Prostate gland (tissue), 2 donors: Measurements from ENCODE around the gene LILRB4. TPM values are rescaled to one million over a fixed set of nuclear protein-coding genes. Genes with fewer than 3 reads are reported as not detected.

ENCODE experiments used
- DNase-seq: peaks from one replicate; pipeline ENCODE4 v3.0.0-alpha.2; 2019; ENCODE audit warnings: low spot score
- H3K27ac ChIP-seq, 2 donors: fragments of 200-600 bp; sonication (generic); 2 replicates each; pipeline ENCODE4 v1.5.1; 2017 to 2019
- H3K27me3 ChIP-seq: fragments of 200-600 bp; sonication (generic); replicated peaks from 2 replicates; pipeline ENCODE4 v1.5.1; 2019; ENCODE audit not compliant: insufficient read depth
- H3K36me3 ChIP-seq, 2 donors: fragments of 200-600 bp; sonication (generic); 1 replicate in 1 of 2; 2 replicates in 1 of 2; pipeline versions ENCODE4 v1.5.1 to v1.8.1; 2017 to 2019
- H3K4me1 ChIP-seq: fragments of 200-600 bp; sonication (generic); replicated peaks from 2 replicates; pipeline ENCODE4 v1.5.1; 2019
- H3K4me3 ChIP-seq, 2 donors: fragments of 200-600 bp; sonication (generic); 2 replicates each; pipeline ENCODE4 v1.5.1; 2017 to 2019
- H3K9me3 ChIP-seq: fragments of 200-600 bp; sonication (generic); 2 replicates; pipeline ENCODE4 v1.5.1; 2017
- CTCF ChIP-seq, 4 experiments: fragments of 200-600 bp in 2 of 4; fragments of 450-650 bp in 2 of 4; sonication (generic) in 2 of 4; IDR thresholded peaks; 1 replicate in 3 of 4; 2 replicates in 1 of 4; pipeline ENCODE4 v1.5.1; 2016 to 2019; ENCODE audit warnings: antibody characterized with exemption in 4 of 4, mild to moderate bottlenecking in 2 of 4, moderate library complexity in 2 of 4
- POLR2A ChIP-seq: fragments of 450-650 bp; IDR thresholded peaks from one replicate; pipeline ENCODE4 v1.6.1; 2016; ENCODE audit warnings: antibody characterized with exemption, mild to moderate bottlenecking
- POLR2AphosphoS5 ChIP-seq: sonication (generic); formaldehyde crosslinking; IDR thresholded peaks from one replicate; pipeline ENCODE4 v1.6.1; 2017; ENCODE audit warnings: antibody characterized with exemption
- WGBS: methylation state at CpG from one replicate; pipeline ENCODE4 v1.1.5; 2018; 5-methylcytosine and 5-hydroxymethylcytosine counted together
- intact Hi-C: fragments of 100-400 bp; cut with DNase I; formaldehyde crosslinking; loops from one replicate; pipeline ENCODE4 v1.14.2; 2022
- total RNA-seq, 2 donors: library from RNA; depleted of rRNA; stranded (reverse); fragments of >200 nt; gene quantifications; one replicate each; pipeline ENCODE4 v1.1.0, GENCODE V29; 2016

Gene LILRB4
- 1 to 10 TPM; 1.6 to 5.7 TPM for total RNA-seq

- WGBS, result 69% methylated on average over 7 of the region's 7 CpGs
- no peaks in the 10 kb centered on the region for H3K9me3 ChIP-seq
- intact Hi-C loops, result no loop called here
- no peak for DNase-seq
- H3K4me3 ChIP-seq, result no peak within 1 kb of the TSS
- TF ChIP-seq POLR2A, result no peak
- no peak for TF ChIP-seq CTCF (IDR thresholded peaks at IDR 0.05)
- TF ChIP-seq POLR2AphosphoS5, result no peak
- H3K27me3 ChIP-seq, result no peaks in the 10 kb centered on the region
- H3K27ac ChIP-seq, result no peak within 1 kb of the TSS
- no peaks in the 10 kb centered on the region for H3K36me3 ChIP-seq
- no peaks in the 10 kb centered on the region for H3K4me1 ChIP-seq
Measured at GRCh38 chr19:54662730-54663129, at the start of gene LILRB4. LILRB4 (plus strand) TSS chr19:54662985; CDS start chr19:54663034, 49 bp downstream.

- no peak for DNase-seq
- no peaks in the 10 kb centered on the region for H3K27me3 ChIP-seq
- intact Hi-C loops, result no loop called here
- no peak overlapping the region for H3K27ac ChIP-seq
- H3K9me3 ChIP-seq, result no peaks in the 10 kb centered on the region
- no peaks in the 10 kb centered on the region for H3K4me1 ChIP-seq
- H3K36me3 ChIP-seq, result no peaks in the 10 kb centered on the region
- no peak for TF ChIP-seq CTCF (IDR thresholded peaks at IDR 0.05)
- TF ChIP-seq POLR2A, result no peak
- TF ChIP-seq POLR2AphosphoS5, result no peak
- H3K4me3 ChIP-seq, result no peak overlapping the region
- 97% methylated on average over 1 of the region's 1 CpG for WGBS
Measured at GRCh38 chr19:54614726-54615125, 48.1 kb upstream of the LILRB4 start.

- no peaks in the 10 kb centered on the region for H3K4me1 ChIP-seq
- no peak for DNase-seq
- WGBS, result 38% methylated on average over 3 of the region's 3 CpGs
- no peak for TF ChIP-seq CTCF (IDR thresholded peaks at IDR 0.05)
- TF ChIP-seq POLR2A, result no peak
- TF ChIP-seq POLR2AphosphoS5, result no peak
- no peaks in the 10 kb centered on the region for H3K27me3 ChIP-seq
- no peaks in the 10 kb centered on the region for H3K9me3 ChIP-seq
- H3K27ac ChIP-seq, result no peak overlapping the region
- no peak overlapping the region for H3K4me3 ChIP-seq
- intact Hi-C loops, result no loop called here
- no peaks in the 10 kb centered on the region for H3K36me3 ChIP-seq
Measured at GRCh38 chr19:54616057-54616456, 46.7 kb upstream of the LILRB4 start.

- no peak overlapping the region for H3K27ac ChIP-seq
- H3K27me3 ChIP-seq, result no peaks in the 10 kb centered on the region
- intact Hi-C loops, result no loop called here
- 52% methylated on average over 5 of the region's 5 CpGs for WGBS
- no peak for DNase-seq
- no peak for TF ChIP-seq CTCF (IDR thresholded peaks at IDR 0.05)
- no peak for TF ChIP-seq POLR2AphosphoS5
- TF ChIP-seq POLR2A, result no peak
- no peaks in the 10 kb centered on the region for H3K9me3 ChIP-seq
- no peaks in the 10 kb centered on the region for H3K36me3 ChIP-seq
- H3K4me1 ChIP-seq, result no peaks in the 10 kb centered on the region
- H3K4me3 ChIP-seq, result no peak overlapping the region
Measured at GRCh38 chr19:54616821-54617560, 45.8 kb upstream of the LILRB4 start.

DNA sequence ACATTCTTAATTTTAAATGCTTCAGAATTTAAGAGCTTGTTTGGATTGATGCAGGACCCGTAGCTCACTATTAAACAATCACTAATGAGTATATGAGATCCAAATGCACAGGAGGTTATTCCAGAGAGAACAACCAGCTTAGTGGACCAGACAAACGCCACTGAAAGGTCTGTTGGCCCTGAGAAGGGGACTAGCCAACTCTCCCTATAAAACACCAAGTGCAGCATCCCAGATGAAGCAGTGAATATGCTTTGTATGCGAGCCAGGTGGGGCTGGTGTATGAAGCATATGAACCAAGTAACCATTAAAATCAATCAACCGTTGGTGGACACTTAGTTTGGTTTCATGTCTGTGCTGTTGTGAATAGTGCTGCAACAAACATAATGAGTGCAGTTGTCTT lies 42.3 kb upstream of the LILRB4 start:
- WGBS, result 66% methylated on average over 4 of the region's 4 CpGs
- Histone ChIP-seq H3K27ac (no peak overlapping the region), H3K9me3 (no peaks in the 10 kb centered on the region), H3K36me3 (no peaks in the 10 kb centered on the region), H3K4me1 (no peaks in the 10 kb centered on the region), H3K4me3 (no peak overlapping the region), H3K27me3 (no peaks in the 10 kb centered on the region)
- intact Hi-C loops, result no loop called here
- TF ChIP-seq CTCF (IDR thresholded peaks at IDR 0.05) (no peak), POLR2A (no peak), POLR2AphosphoS5 (no peak)
- DNase-seq, result no peak
